Neural progenitor cell (in vitro differentiated cells): ENCODE data around the gene NCAN. TPM values are rescaled to one million over a fixed set of nuclear protein-coding genes. Genes with fewer than 3 reads are reported as not detected.

Experiments
- DNase-seq: peaks from one replicate; pipeline ENCODE4 v3.0.0-alpha.2; 2016; ENCODE audit warnings: low spot score
- H2AFZ ChIP-seq: fragments of 200-600 bp; sonication (generic); replicated peaks from 2 replicates; pipeline ENCODE4 v1.6.1; 2016; ENCODE audit warnings: antibody characterized with exemption
- H3F3A ChIP-seq: fragments of 200-600 bp; sonication (generic); 2 replicates; pipeline ENCODE4 v1.6.1; 2016; ENCODE audit warnings: antibody characterized with exemption, low read depth
- H3K27ac ChIP-seq: fragments of 200-600 bp; sonication (generic); 2 replicates; pipeline ENCODE4 v1.5.1; 2016; ENCODE audit warnings: mild to moderate bottlenecking
- H3K27me3 ChIP-seq: fragments of 200-600 bp; sonication (generic); 2 replicates; pipeline ENCODE4 v1.6.1; 2016; ENCODE audit warnings: mild to moderate bottlenecking, moderate library complexity
- H3K36me3 ChIP-seq: fragments of 200-600 bp; sonication (generic); 2 replicates; pipeline ENCODE4 v1.5.1; 2016
- H3K4me1 ChIP-seq: fragments of 200-600 bp; sonication (generic); 2 replicates; pipeline ENCODE4 v1.6.1; 2016; ENCODE audit warnings: mixed run types
- H3K4me2 ChIP-seq: fragments of 200-600 bp; sonication (generic); 2 replicates; pipeline ENCODE4 v1.6.1; 2016
- H3K4me3 ChIP-seq: fragments of 200-600 bp; sonication (generic); 2 replicates; pipeline ENCODE4 v1.5.1; 2016
- H3K79me2 ChIP-seq: fragments of 200-600 bp; sonication (generic); 2 replicates; pipeline ENCODE4 v1.6.1; 2016; ENCODE audit warnings: low read depth
- H3K9ac ChIP-seq: fragments of 200-600 bp; sonication (generic); 2 replicates; pipeline ENCODE4 v1.6.1; 2016
- H3K9me3 ChIP-seq: fragments of 200-600 bp; sonication (generic); 2 replicates; pipeline ENCODE4 v1.5.1; 2016; ENCODE audit warnings: low read depth
- H4K20me1 ChIP-seq: fragments of 200-600 bp; sonication (generic); 2 replicates; pipeline ENCODE4 v1.6.1; 2016; ENCODE audit warnings: low read depth
- H3K27ac Mint-ChIP-seq: 3 replicates; pipeline ENCODE4 v1.8.0; 2021; ENCODE audit warnings: mixed read lengths
- H3K27me3 Mint-ChIP-seq: 2 replicates; pipeline ENCODE4 v1.8.0; 2022; ENCODE audit warnings: low read depth, mild to moderate bottlenecking, inconsistent platforms, moderate library complexity, mixed read lengths; ENCODE audit not compliant: insufficient read depth
- H3K36me3 Mint-ChIP-seq: 3 replicates; pipeline ENCODE4 v1.8.0; 2021; ENCODE audit warnings: mixed read lengths
- H3K4me1 Mint-ChIP-seq: 3 replicates; pipeline ENCODE4 v1.8.0; 2021; ENCODE audit warnings: mixed read lengths
- H3K4me3 Mint-ChIP-seq: 3 replicates; pipeline ENCODE4 v1.8.0; 2021; ENCODE audit warnings: mild to moderate bottlenecking, moderate library complexity, mixed read lengths
- H3K9me3 Mint-ChIP-seq: 3 replicates; pipeline ENCODE4 v1.8.0; 2020; ENCODE audit warnings: mixed read lengths
- EZH2 ChIP-seq: fragments of 200-600 bp; sonication (generic); IDR thresholded peaks from 2 replicates; pipeline ENCODE4 v1.6.1; 2017; ENCODE audit warnings: antibody characterized with exemption, mild to moderate bottlenecking, moderate library complexity
- EZH2phosphoT487 ChIP-seq: fragments of 200-600 bp; sonication (generic); IDR thresholded peaks from 2 replicates; pipeline ENCODE4 v1.6.1; 2017; ENCODE audit warnings: antibody characterized with exemption
- total RNA-seq: library from RNA; depleted of rRNA; stranded (reverse); fragments of >200 nt; gene quantifications from 2 replicates; pipeline ENCODE4 v1.2.3, GENCODE V29; 2015; ENCODE audit warnings: low replicate concordance
- TF ChIP-seq, protein P1 (sequence below): fragments of 200-600 bp; sonication (generic); IDR thresholded peaks from 2 replicates; pipeline ENCODE4 v1.5.1; 2017; ENCODE audit warnings: antibody characterized with exemption, mild to moderate bottlenecking

The NCAN gene
- total RNA-seq, 1 donor from 2014 or later: 4.8 TPM

DNA sequence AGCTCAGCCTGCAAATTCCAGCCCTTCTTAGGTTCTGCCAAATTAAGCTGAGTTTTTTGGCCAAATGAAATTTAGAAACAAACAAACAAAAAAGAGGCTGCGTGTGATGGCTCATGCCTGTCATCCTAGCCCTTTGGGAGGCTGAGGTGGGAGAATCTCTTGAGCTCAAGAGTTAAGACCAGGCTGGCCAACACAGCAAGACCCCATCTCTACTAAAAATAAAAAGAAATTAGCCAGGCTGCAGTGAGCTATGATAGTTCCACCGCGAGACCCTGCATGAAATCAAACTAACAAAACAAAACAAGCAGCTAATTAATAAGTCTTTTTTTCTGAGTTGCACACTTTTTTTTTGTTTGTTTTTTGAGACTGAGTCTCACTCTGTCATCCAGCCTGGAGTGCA, 17.9 kb downstream of the NCAN start:
- Mint-ChIP-seq H3K27me3 (peaks cover 17% of the 10 kb centered on the region), H3K4me3 (no peak overlapping the region), H3K9me3 (peaks cover 15% of the 10 kb centered on the region)

DNA sequence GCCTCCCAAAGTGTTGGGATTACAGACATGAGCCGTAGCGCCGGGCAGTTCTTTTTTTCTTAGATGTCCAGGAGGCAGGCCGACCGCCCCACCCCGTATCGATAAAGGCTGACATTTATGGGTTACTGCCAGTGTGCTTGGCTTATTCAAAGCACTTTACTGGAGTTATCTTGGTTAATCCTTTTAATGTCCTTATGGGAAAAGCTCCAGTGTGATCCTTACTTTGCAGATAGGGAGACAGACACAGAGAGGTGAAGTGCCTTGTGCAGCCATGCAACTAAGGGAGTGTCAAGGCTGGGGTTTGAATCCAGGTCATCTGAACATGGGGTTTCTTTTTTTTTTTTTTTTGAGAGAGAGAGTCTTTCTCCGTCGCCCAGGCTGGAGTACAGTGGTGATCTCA, 19.2 kb downstream of the NCAN start:
- Mint-ChIP-seq H3K27me3 (peaks cover 14% of the 10 kb centered on the region), H3K9me3 (peaks cover 19% of the 10 kb centered on the region), H3K4me1 (no peaks in the 10 kb centered on the region), H3K36me3 (peaks cover under 1% of the 10 kb centered on the region), H3K4me3 (no peak overlapping the region), H3K27ac (no peak overlapping the region)
- Histone ChIP-seq H3K36me3 (no peaks in the 10 kb centered on the region), H3K27me3 (peaks cover 32% of the 10 kb centered on the region), H3F3A (no peaks in the 10 kb centered on the region), H3K79me2 (no peaks in the 10 kb centered on the region), H2AFZ (no peak overlapping the region), H3K4me3 (no peak overlapping the region), H3K9me3 (no peaks in the 10 kb centered on the region), H3K9ac (no peak overlapping the region), H4K20me1 (no peaks in the 10 kb centered on the region), H3K4me1 (no peaks in the 10 kb centered on the region), H3K27ac (no peak overlapping the region), H3K4me2 (no peak overlapping the region)
- no peak for TF ChIP-seq EZH2
- TF ChIP-seq, protein P1, sequence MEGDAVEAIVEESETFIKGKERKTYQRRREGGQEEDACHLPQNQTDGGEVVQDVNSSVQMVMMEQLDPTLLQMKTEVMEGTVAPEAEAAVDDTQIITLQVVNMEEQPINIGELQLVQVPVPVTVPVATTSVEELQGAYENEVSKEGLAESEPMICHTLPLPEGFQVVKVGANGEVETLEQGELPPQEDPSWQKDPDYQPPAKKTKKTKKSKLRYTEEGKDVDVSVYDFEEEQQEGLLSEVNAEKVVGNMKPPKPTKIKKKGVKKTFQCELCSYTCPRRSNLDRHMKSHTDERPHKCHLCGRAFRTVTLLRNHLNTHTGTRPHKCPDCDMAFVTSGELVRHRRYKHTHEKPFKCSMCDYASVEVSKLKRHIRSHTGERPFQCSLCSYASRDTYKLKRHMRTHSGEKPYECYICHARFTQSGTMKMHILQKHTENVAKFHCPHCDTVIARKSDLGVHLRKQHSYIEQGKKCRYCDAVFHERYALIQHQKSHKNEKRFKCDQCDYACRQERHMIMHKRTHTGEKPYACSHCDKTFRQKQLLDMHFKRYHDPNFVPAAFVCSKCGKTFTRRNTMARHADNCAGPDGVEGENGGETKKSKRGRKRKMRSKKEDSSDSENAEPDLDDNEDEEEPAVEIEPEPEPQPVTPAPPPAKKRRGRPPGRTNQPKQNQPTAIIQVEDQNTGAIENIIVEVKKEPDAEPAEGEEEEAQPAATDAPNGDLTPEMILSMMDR: no peak
- TF ChIP-seq EZH2phosphoT487: no peak
- no peak for DNase-seq

More for the DNA sequence above, 17.9 kb downstream of the NCAN start:
- DNase-seq: no peak
- H3K27ac ChIP-seq: no peak overlapping the region
- no peak overlapping the region for H3K27ac Mint-ChIP-seq
- no peak overlapping the region for H3K4me2 ChIP-seq
- no peaks in the 10 kb centered on the region for H3K36me3 ChIP-seq
- no peaks in the 10 kb centered on the region for H3K79me2 ChIP-seq
- no peak overlapping the region for H3K4me3 ChIP-seq
- no peaks in the 10 kb centered on the region for H3K36me3 Mint-ChIP-seq
- peaks cover 45% of the 10 kb centered on the region for H3K27me3 ChIP-seq
- H3K4me1 Mint-ChIP-seq: no peaks in the 10 kb centered on the region
- peaks cover 9% of the 10 kb centered on the region for H3F3A ChIP-seq
- no peak overlapping the region for H3K9ac ChIP-seq
- H3K9me3 ChIP-seq: no peaks in the 10 kb centered on the region
- TF ChIP-seq EZH2phosphoT487 (no peak), EZH2 (no peak)
- TF ChIP-seq, protein P1: no peak
- H4K20me1 ChIP-seq: no peaks in the 10 kb centered on the region
- no peak overlapping the region for H2AFZ ChIP-seq
- no peaks in the 10 kb centered on the region for H3K4me1 ChIP-seq

DNA sequence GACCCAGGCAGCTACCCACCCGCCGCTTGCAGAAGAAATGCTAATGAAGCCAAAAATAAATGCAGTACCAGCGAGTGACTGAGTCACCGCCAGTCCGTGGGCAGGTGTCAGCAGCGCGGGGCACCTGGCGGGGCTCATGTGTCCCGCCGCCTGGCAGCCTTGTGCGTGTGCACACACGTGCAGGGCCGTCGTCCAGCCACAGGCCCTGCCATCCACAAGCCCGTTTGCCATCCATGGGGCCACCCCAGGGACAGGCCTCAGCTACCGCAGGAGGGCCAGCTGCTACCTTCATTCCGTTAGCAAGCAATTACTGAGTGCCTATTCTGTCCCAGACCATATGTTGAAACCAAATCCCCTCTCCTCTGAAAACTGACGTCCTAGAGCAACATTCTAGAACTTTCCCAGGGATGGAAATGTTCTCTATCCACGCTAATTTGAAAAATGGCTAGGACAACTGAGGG, 20.5 kb downstream of the NCAN start:
- Mint-ChIP-seq H3K4me1 (no peaks in the 10 kb centered on the region), H3K27me3 (peaks cover 11% of the 10 kb centered on the region), H3K36me3 (peaks cover 3% of the 10 kb centered on the region), H3K27ac (no peak overlapping the region), H3K4me3 (no peak overlapping the region), H3K9me3 (peaks cover 24% of the 10 kb centered on the region)
- H4K20me1 ChIP-seq: no peaks in the 10 kb centered on the region
- H3K36me3 ChIP-seq: no peaks in the 10 kb centered on the region
- H3K27ac ChIP-seq: no peak overlapping the region
- H2AFZ ChIP-seq: no peak overlapping the region
- H3F3A ChIP-seq: no peaks in the 10 kb centered on the region
- H3K9ac ChIP-seq: no peak overlapping the region
- no peaks in the 10 kb centered on the region for H3K9me3 ChIP-seq
- TF ChIP-seq EZH2: no peak
- no peak for TF ChIP-seq EZH2phosphoT487
- TF ChIP-seq, protein P1: no peak
- H3K4me3 ChIP-seq: no peak overlapping the region
- H3K27me3 ChIP-seq: peaks cover 30% of the 10 kb centered on the region
- no peaks in the 10 kb centered on the region for H3K79me2 ChIP-seq
- H3K4me1 ChIP-seq: no peaks in the 10 kb centered on the region
- no peak overlapping the region for H3K4me2 ChIP-seq
- DNase-seq: no peak
